ENCODE data around the gene NTM. TPM values are rescaled to one million over a fixed set of nuclear protein-coding genes. Genes with fewer than 3 reads are reported as not detected.

Gene NTM
- total and polyA plus RNA-seq, 2 donors (not counting 3 experiments of a cell fraction or from before 2014, with no cell fraction given): 1.00 to 1.1 TPM

DNA sequence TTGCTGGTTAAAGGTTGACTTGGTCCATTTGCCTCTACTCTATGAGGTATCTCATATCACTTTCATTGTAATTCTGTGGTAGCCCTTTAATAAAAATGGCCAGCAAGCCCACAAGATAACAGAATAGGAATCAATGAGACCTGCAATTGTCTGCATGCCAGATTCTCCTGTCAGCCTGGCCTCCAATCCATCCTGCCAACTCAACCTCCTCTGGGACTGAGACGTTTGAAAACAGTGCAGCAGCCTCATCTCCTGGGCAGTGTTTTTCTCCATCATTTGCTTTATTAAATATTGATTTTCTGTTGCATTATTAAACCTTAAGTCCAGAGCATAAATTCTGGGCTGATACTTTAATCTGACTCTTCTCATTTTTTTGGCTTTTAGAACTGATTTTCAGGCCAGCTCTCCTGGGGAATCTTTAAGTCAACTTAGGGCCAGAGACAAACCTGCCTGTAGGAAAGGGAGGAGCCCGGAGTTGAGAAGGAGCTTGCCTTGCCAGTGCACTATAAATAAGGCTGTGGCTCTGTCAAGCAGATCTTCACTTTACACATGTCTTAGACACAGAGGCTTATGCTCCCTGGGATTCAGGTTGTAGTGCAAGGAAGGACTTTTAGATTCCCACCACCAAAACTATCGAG is 798.0 kb downstream of the NTM start:
- POLR2A ChIA-PET: no interaction called here
- FAIRE-seq (no peak), DNase-seq (ENCODE audit: low read depth, low spot score) (no peak)
- Histone ChIP-seq H3K27me3 (ENCODE audit: control insufficient read depth in 2 of 2, insufficient read depth in 2 of 2, low read length in 2 of 2) (no peaks in the 10 kb centered on the region), H3K4me1 (ENCODE audit: control insufficient read depth, extremely low read depth, insufficient read depth, low read length) (no peaks in the 10 kb centered on the region), H3K36me3 (ENCODE audit: control insufficient read depth in 2 of 2, extremely low read depth in 1 of 2, insufficient read depth in 2 of 2, low read length in 2 of 2) (no peaks in the 10 kb centered on the region), H3K27ac (ENCODE audit: insufficient read depth, low read depth, low read length) (no peak overlapping the region), H3K9me1 (replicated peaks; ENCODE audit: control insufficient read depth, extremely low read depth, insufficient read depth, low read length) (no peaks in the 10 kb centered on the region), H2AFZ (ENCODE audit: low read depth, low read length) (no peak overlapping the region), H3K4me3 (replicated peaks in 1 of 3; ENCODE audit: insufficient read depth in 1 of 3, low read depth in 1 of 3, low read length in 3 of 3) (no peak overlapping the region), H3K9me3 (replicated peaks; ENCODE audit: control insufficient read depth, insufficient read depth, low read length) (no peaks in the 10 kb centered on the region), H3K79me2 (ENCODE audit: control insufficient read depth, insufficient read depth, low read length) (no peaks in the 10 kb centered on the region), H4K20me1 (replicated peaks; ENCODE audit: control insufficient read depth, extremely low read depth, insufficient read depth, low read length) (no peaks in the 10 kb centered on the region), H3K9ac (replicated peaks; ENCODE audit: extremely low read depth, insufficient read depth, low read length) (no peak overlapping the region), H3K4me2 (ENCODE audit: insufficient read depth, low read length) (no peak overlapping the region)
- dilution Hi-C loops (cut with MboI; ENCODE audit: extremely low pct_ligation_motif_present, low sequenced_read_pairs): no loop called here
- CTCF ChIA-PET: no interaction called here
- TF ChIP-seq GATA2 (IDR thresholded peaks at IDR 0.05; ENCODE audit: insufficient read depth, insufficient read length, low read depth, low read length) (no peak), FOS (IDR thresholded peaks at IDR 0.05; ENCODE audit: borderline replicate concordance, insufficient read depth, low read length) (no peak), EZH2 (IDR thresholded peaks at IDR 0.05; ENCODE audit: borderline replicate concordance, low read depth, low read length, severe bottlenecking) (no peak), JUN (IDR thresholded peaks at IDR 0.05; ENCODE audit: borderline replicate concordance, insufficient read depth, insufficient read length, low read depth) (no peak), POLR2A (IDR thresholded peaks at IDR 0.05; ENCODE audit: low read depth, low read length) (no peak), MYC (IDR thresholded peaks at IDR 0.05; ENCODE audit: low read depth, low read length) (no peak), POLR2AphosphoS5 (IDR thresholded peaks at IDR 0.05; ENCODE audit: insufficient read depth, low read depth, low read length) (no peak), MAX (IDR thresholded peaks at IDR 0.05; ENCODE audit: insufficient read depth, insufficient read length) (no peak)
- TF ChIP-seq, protein P1, sequence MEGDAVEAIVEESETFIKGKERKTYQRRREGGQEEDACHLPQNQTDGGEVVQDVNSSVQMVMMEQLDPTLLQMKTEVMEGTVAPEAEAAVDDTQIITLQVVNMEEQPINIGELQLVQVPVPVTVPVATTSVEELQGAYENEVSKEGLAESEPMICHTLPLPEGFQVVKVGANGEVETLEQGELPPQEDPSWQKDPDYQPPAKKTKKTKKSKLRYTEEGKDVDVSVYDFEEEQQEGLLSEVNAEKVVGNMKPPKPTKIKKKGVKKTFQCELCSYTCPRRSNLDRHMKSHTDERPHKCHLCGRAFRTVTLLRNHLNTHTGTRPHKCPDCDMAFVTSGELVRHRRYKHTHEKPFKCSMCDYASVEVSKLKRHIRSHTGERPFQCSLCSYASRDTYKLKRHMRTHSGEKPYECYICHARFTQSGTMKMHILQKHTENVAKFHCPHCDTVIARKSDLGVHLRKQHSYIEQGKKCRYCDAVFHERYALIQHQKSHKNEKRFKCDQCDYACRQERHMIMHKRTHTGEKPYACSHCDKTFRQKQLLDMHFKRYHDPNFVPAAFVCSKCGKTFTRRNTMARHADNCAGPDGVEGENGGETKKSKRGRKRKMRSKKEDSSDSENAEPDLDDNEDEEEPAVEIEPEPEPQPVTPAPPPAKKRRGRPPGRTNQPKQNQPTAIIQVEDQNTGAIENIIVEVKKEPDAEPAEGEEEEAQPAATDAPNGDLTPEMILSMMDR (IDR thresholded peaks at IDR 0.05; ENCODE audit: extremely low read depth in 1 of 2, insufficient read depth in 1 of 2, low read depth in 1 of 2, low read length in 2 of 2): no peak
- intact Hi-C loops (cut with micrococcal nuclease): no loop called here
- no TSS peak for BruUV-seq (replicated peaks)

Data from endothelial cell of umbilical vein (primary cell).